HCT116 (cell line): Measurements from ENCODE around the gene SLC38A2. TPM values are rescaled to one million over a fixed set of nuclear protein-coding genes. Genes with fewer than 3 reads are reported as not detected.

ENCODE experiments used
- ATAC-seq: fragments of 200-7000 bp; cut with Tn5 transposase; 2 replicates; pipeline ENCODE4 v1.9.1; 2020; ENCODE audit warnings: mild to moderate bottlenecking, moderate library complexity
- BruUV-seq: library from RNA; stranded (reverse); fragments of 400-500 nt; replicated peaks from 2 replicates; lab custom pipeline; 2021; lab: Mats Ljungman, UMichigan
- CTCF ChIA-PET: fragments of 300-600 bp; sonication (Branson Sonifier 250); formaldehyde crosslinking; loops from one replicate; lab custom pipeline; 2021; ENCODE audit warnings: antibody characterized with exemption; lab: Charles Lee
- POLR2A ChIA-PET: fragments of 300-600, 350-600 bp; sonication (Branson Sonifier 250); formaldehyde crosslinking; loops from one replicate; lab custom pipeline; 2021; ENCODE audit warnings: antibody characterized with exemption; lab: Charles Lee
- RAD21 ChIA-PET, 2 experiments: fragments of 300-600 bp; sonication (Branson Sonifier 250); formaldehyde crosslinking; loops; one replicate each; lab custom pipeline; 2023; ENCODE audit warnings: low total read pairs in 2 of 2; ENCODE audit not compliant: uncharacterized antibody in 2 of 2, unreplicated experiment in 2 of 2, low non-redundant PET in 1 of 2; lab: Charles Lee
- DNase-seq: peaks from one replicate; pipeline ENCODE4 v3.0.0-alpha.2; 2010; ENCODE audit warnings: low read depth, low spot score
- H2AFZ ChIP-seq: fragments of 200-600 bp; shearing (Covaris generic), sonication (generic); 2 replicates; pipeline ENCODE4 v1.6.1; 2017; ENCODE audit warnings: low read depth, mixed run types, mixed read lengths, antibody characterized with exemption, low read length; ENCODE audit not compliant: poor library complexity, severe bottlenecking
- H3K27ac ChIP-seq: 2 replicates; pipeline ENCODE4 v1.5.1; 2012; ENCODE audit warnings: low read depth, low read length
- H3K27me3 ChIP-seq: fragments of 200-600 bp; sonication (generic); 2 replicates; pipeline ENCODE4 v1.6.1; 2016; ENCODE audit warnings: mixed run types, low read length, mixed read lengths; ENCODE audit not compliant: insufficient read depth
- H3K36me3 ChIP-seq, 2 experiments: fragments of 200-500 bp in 1 of 2; fragments of 200-600 bp in 1 of 2; sonication (Bioruptor generic) in 1 of 2; sonication (generic) in 1 of 2; 2 replicates each; pipeline versions ENCODE4 v1.5.1 to v1.6.1; 2014 to 2016; ENCODE audit warnings: low read length in 2 of 2, inconsistent platforms in 1 of 2, mixed read lengths in 1 of 2, mixed run types in 1 of 2; ENCODE audit not compliant: insufficient read depth in 2 of 2, control insufficient read depth in 1 of 2
- H3K4me1 ChIP-seq, 2 experiments: fragments of 200-600 bp in 1 of 2; sonication (generic) in 1 of 2; 2 replicates each; pipeline versions ENCODE4 v1.5.1 to v1.6.1; 2012 to 2017; ENCODE audit warnings: low read length in 2 of 2, inconsistent platforms in 1 of 2, mild to moderate bottlenecking in 1 of 2, mixed read lengths in 1 of 2, mixed run types in 1 of 2, moderate library complexity in 1 of 2; ENCODE audit not compliant: insufficient read depth in 2 of 2, control insufficient read depth in 1 of 2
- H3K4me2 ChIP-seq: fragments of 200-600 bp; sonication (generic); 2 replicates; pipeline ENCODE4 v1.6.1; 2017; ENCODE audit warnings: mixed run types, low read length, mixed read lengths
- H3K4me3 ChIP-seq, 2 experiments: fragments of 200-600 bp in 1 of 2; sonication (generic) in 1 of 2; replicated peaks in 1 of 2; 2 replicates each; pipeline ENCODE4 v1.5.1; 2011 to 2016; ENCODE audit warnings: low read length in 2 of 2, control low read depth in 1 of 2, low read depth in 1 of 2, mild to moderate bottlenecking in 1 of 2, mixed read lengths in 1 of 2, mixed run types in 1 of 2
- H3K79me2 ChIP-seq: fragments of 200-600 bp; sonication (generic); 2 replicates; pipeline ENCODE4 v1.6.1; 2017; ENCODE audit warnings: mild to moderate bottlenecking, mixed run types, low read length, moderate library complexity, mixed read lengths; ENCODE audit not compliant: insufficient read depth
- H3K9ac ChIP-seq: fragments of 200-600 bp; sonication (generic); 2 replicates; pipeline ENCODE4 v1.6.1; 2016; ENCODE audit warnings: low read length, mixed read lengths
- H3K9me2 ChIP-seq: fragments of 200-600 bp; sonication (generic), shearing (Covaris generic); 2 replicates; pipeline ENCODE4 v1.6.1; 2017; ENCODE audit warnings: mixed run types, mild to moderate bottlenecking, moderate library complexity; ENCODE audit not compliant: insufficient read depth
- H3K9me3 ChIP-seq, 2 experiments: fragments of 200-500 bp in 1 of 2; fragments of 200-600 bp in 1 of 2; sonication (Bioruptor generic) in 1 of 2; sonication (generic) in 1 of 2; 2 replicates each; pipeline ENCODE4 v1.6.1; 2014 to 2017; ENCODE audit warnings: low read length in 2 of 2, mixed read lengths in 2 of 2, inconsistent platforms in 1 of 2, low read depth in 1 of 2, mild to moderate bottlenecking in 1 of 2, mixed run types in 1 of 2, moderate library complexity in 1 of 2; ENCODE audit not compliant: control insufficient read depth in 1 of 2, insufficient read depth in 1 of 2
- H4K20me1 ChIP-seq: fragments of 200-600 bp; sonication (generic), shearing (Covaris generic); 2 replicates; pipeline ENCODE4 v1.6.1; 2017; ENCODE audit warnings: mixed run types, mild to moderate bottlenecking, moderate library complexity; ENCODE audit not compliant: insufficient read depth
- CBX3 ChIP-seq: IDR thresholded peaks from 2 replicates; pipeline ENCODE4 v1.6.1; 2012; ENCODE audit warnings: low read depth
- CEBPB ChIP-seq: IDR thresholded peaks from 2 replicates; pipeline ENCODE4 v1.6.1; 2012; ENCODE audit warnings: low read depth
- EZH2 ChIP-seq: fragments of 200-600 bp; sonication (generic); IDR thresholded peaks from 2 replicates; pipeline ENCODE4 v1.6.1; 2017; ENCODE audit warnings: antibody characterized with exemption, mixed run types
- EZH2phosphoT487 ChIP-seq: fragments of 200-600 bp; IDR thresholded peaks from 2 replicates; pipeline ENCODE4 v1.6.1; 2018; ENCODE audit warnings: antibody characterized with exemption, borderline replicate concordance
- FOSL1 ChIP-seq: IDR thresholded peaks from 2 replicates; pipeline ENCODE4 v1.6.1; 2012; ENCODE audit warnings: low read depth
- JUND ChIP-seq: IDR thresholded peaks from 2 replicates; pipeline ENCODE4 v1.6.1; 2012
- POLR2A ChIP-seq: IDR thresholded peaks from 2 replicates; pipeline ENCODE4 v1.7.0; 2011; ENCODE audit warnings: borderline replicate concordance; ENCODE audit not compliant: insufficient read depth, insufficient read length; ENCODE audit errors: extremely low read depth
- POLR2AphosphoS5 ChIP-seq: IDR thresholded peaks from 2 replicates; pipeline ENCODE4 v1.6.1; 2011; ENCODE audit warnings: mild to moderate bottlenecking, low read depth, low read length, moderate library complexity
- RAD21 ChIP-seq: IDR thresholded peaks from 2 replicates; pipeline ENCODE4 v1.6.1; 2012; ENCODE audit warnings: low read depth, mild to moderate bottlenecking
- SRF ChIP-seq: IDR thresholded peaks from 2 replicates; pipeline ENCODE4 v1.6.1; 2012; ENCODE audit warnings: low read depth
- YY1 ChIP-seq: IDR thresholded peaks from 2 replicates; pipeline ENCODE4 v1.6.1; 2011; ENCODE audit warnings: low read length, low read depth, moderate library complexity, mild to moderate bottlenecking; ENCODE audit not compliant: insufficient replicate concordance; ENCODE audit errors: extremely low read depth
- ZFX ChIP-seq: fragments of 450-650 bp; IDR thresholded peaks from 2 replicates; pipeline ENCODE4 v1.6.1; 2017
- intact Hi-C: fragments of 100-400 bp; cut with micrococcal nuclease; formaldehyde crosslinking; loops from 2 replicates; pipeline ENCODE4 v1.10.0; 2022
- total RNA-seq: library from RNA; stranded (reverse); gene quantifications from one replicate; pipeline ENCODE4 v1.2.1, GENCODE V29; 2021; ENCODE audit not compliant: unreplicated experiment
- TF ChIP-seq, protein P1 (sequence below): IDR thresholded peaks from 2 replicates; pipeline ENCODE4 v1.6.1; 2012; ENCODE audit warnings: low read depth
- TF ChIP-seq, protein P2 (sequence below): IDR thresholded peaks from 2 replicates; pipeline ENCODE4 v1.6.1; 2011; ENCODE audit warnings: mild to moderate bottlenecking, low read length, moderate library complexity; ENCODE audit not compliant: insufficient replicate concordance; ENCODE audit errors: extremely low read depth
- TF ChIP-seq, protein P3 (sequence below), 3 experiments: fragments of 200-600 bp in 1 of 3; sonication (generic) in 1 of 3; IDR thresholded peaks in 2 of 3; conservative IDR thresholded peaks in 1 of 3; 2 replicates each; pipeline ENCODE4 v1.5.1; 2012 to 2017; ENCODE audit warnings: low read depth in 2 of 3, low read length in 2 of 3, antibody characterized with exemption in 1 of 3, borderline replicate concordance in 1 of 3, control low read depth in 1 of 3, mild to moderate bottlenecking in 1 of 3, mixed read lengths in 1 of 3, mixed run types in 1 of 3, moderate library complexity in 1 of 3; ENCODE audit not compliant: insufficient read depth in 1 of 3

SLC38A2 gene
- total RNA-seq, 1 experiment from 2014 or later = 1,049 TPM

DNA sequence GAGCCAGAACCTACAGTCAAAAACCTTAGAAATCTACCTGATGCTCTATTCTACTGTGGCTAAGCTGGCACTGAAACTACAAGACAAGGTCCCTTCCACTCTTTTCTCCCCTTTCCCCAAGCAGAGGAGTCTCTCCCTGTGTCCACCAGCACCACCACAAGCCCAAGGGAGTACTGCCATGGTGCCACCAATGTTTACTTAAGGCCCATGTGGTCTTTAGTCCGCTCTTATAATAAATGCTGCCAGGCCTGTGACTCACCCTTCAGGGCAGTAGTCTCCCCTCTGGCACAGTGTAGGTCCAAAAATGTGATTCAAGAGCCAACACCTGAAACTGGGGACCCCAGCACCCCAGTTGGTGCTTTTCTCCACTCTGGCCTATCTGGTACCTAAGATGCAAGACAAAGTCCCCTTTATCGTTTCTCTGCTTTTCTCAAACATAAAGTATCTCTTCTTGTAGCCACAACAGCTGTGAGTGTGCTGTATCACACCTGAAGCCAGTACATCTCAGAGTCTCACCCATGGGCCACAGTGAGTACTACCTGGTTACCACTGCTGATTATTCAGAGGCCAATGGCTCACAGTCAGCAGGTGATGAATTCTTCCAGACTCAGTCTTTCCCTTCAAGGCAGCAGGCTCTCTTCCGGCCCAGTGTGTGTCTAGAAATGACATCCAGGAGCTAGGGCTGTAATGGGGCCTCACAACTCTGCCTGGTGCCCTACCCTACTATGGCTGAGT lies 29.3 kb downstream of the SLC38A2 start:
- H3K27me3 ChIP-seq = no peaks in the 10 kb centered on the region
- DNase-seq = no peak
- H3K9me3 ChIP-seq = no peaks in the 10 kb centered on the region
- H3K36me3 ChIP-seq = no peaks in the 10 kb centered on the region
- peak; percentile 59 for ATAC-seq
- no peaks in the 10 kb centered on the region for H3K9me2 ChIP-seq
- CTCF ChIA-PET = no interaction called here
- peak overlapping the region; percentile 23 for H2AFZ ChIP-seq
- no TSS peak for BruUV-seq
- intact Hi-C loops = loop anchor here (2.0 to 10.0 kb wide), 5 partner anchors 334 to 1342 kb away; no protein-coding TSS in a partner anchor
- no peak overlapping the region for H3K9ac ChIP-seq
- TF ChIP-seq EZH2phosphoT487 = no peak
- TF ChIP-seq SRF = no peak
- no peak for TF ChIP-seq CEBPB
- TF ChIP-seq EZH2 = no peak
- no peak for TF ChIP-seq POLR2AphosphoS5
- TF ChIP-seq, protein P1, sequence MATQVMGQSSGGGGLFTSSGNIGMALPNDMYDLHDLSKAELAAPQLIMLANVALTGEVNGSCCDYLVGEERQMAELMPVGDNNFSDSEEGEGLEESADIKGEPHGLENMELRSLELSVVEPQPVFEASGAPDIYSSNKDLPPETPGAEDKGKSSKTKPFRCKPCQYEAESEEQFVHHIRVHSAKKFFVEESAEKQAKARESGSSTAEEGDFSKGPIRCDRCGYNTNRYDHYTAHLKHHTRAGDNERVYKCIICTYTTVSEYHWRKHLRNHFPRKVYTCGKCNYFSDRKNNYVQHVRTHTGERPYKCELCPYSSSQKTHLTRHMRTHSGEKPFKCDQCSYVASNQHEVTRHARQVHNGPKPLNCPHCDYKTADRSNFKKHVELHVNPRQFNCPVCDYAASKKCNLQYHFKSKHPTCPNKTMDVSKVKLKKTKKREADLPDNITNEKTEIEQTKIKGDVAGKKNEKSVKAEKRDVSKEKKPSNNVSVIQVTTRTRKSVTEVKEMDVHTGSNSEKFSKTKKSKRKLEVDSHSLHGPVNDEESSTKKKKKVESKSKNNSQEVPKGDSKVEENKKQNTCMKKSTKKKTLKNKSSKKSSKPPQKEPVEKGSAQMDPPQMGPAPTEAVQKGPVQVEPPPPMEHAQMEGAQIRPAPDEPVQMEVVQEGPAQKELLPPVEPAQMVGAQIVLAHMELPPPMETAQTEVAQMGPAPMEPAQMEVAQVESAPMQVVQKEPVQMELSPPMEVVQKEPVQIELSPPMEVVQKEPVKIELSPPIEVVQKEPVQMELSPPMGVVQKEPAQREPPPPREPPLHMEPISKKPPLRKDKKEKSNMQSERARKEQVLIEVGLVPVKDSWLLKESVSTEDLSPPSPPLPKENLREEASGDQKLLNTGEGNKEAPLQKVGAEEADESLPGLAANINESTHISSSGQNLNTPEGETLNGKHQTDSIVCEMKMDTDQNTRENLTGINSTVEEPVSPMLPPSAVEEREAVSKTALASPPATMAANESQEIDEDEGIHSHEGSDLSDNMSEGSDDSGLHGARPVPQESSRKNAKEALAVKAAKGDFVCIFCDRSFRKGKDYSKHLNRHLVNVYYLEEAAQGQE = no peak
- TF ChIP-seq, protein P2, sequence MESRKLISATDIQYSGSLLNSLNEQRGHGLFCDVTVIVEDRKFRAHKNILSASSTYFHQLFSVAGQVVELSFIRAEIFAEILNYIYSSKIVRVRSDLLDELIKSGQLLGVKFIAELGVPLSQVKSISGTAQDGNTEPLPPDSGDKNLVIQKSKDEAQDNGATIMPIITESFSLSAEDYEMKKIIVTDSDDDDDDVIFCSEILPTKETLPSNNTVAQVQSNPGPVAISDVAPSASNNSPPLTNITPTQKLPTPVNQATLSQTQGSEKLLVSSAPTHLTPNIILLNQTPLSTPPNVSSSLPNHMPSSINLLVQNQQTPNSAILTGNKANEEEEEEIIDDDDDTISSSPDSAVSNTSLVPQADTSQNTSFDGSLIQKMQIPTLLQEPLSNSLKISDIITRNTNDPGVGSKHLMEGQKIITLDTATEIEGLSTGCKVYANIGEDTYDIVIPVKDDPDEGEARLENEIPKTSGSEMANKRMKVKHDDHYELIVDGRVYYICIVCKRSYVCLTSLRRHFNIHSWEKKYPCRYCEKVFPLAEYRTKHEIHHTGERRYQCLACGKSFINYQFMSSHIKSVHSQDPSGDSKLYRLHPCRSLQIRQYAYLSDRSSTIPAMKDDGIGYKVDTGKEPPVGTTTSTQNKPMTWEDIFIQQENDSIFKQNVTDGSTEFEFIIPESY = no peak
- no peak for TF ChIP-seq RAD21
- TF ChIP-seq FOSL1 = no peak
- TF ChIP-seq, protein P3, sequence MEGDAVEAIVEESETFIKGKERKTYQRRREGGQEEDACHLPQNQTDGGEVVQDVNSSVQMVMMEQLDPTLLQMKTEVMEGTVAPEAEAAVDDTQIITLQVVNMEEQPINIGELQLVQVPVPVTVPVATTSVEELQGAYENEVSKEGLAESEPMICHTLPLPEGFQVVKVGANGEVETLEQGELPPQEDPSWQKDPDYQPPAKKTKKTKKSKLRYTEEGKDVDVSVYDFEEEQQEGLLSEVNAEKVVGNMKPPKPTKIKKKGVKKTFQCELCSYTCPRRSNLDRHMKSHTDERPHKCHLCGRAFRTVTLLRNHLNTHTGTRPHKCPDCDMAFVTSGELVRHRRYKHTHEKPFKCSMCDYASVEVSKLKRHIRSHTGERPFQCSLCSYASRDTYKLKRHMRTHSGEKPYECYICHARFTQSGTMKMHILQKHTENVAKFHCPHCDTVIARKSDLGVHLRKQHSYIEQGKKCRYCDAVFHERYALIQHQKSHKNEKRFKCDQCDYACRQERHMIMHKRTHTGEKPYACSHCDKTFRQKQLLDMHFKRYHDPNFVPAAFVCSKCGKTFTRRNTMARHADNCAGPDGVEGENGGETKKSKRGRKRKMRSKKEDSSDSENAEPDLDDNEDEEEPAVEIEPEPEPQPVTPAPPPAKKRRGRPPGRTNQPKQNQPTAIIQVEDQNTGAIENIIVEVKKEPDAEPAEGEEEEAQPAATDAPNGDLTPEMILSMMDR (IDR thresholded peaks at IDR 0.05 in 2 of 3, conservative IDR thresholded peaks at IDR 0.05 in 1 of 3; ENCODE audit: borderline replicate concordance in 1 of 3, insufficient read depth in 1 of 3, low read depth in 2 of 3, low read length in 2 of 3) = no peak
- no peak for TF ChIP-seq POLR2A
- no peak; the same call in 1 of the 2 replicates for TF ChIP-seq ZFX
- TF ChIP-seq YY1 = no peak
- no peak for TF ChIP-seq JUND
- no peak for TF ChIP-seq CBX3
- H3K27ac ChIP-seq = no peak overlapping the region
- H3K4me3 ChIP-seq = no peak overlapping the region
- peaks cover 3 to 11% of the 10 kb centered on the region in 2 experiments; a peak in 3 of 4 replicates for H3K4me1 ChIP-seq
- no peaks in the 10 kb centered on the region for H4K20me1 ChIP-seq
- no peaks in the 10 kb centered on the region for H3K79me2 ChIP-seq
- H3K4me2 ChIP-seq = no peak overlapping the region
- POLR2A ChIA-PET = interaction anchor here (1.4 kb wide), 1 partner anchor 74 kb away, joined by 3 read pairs; the partner anchor contains the start of gene SLC38A1
- RAD21 ChIA-PET = no interaction called here
